AG04450 (cell line): ENCODE data around the gene KIAA1671. TPM values are rescaled to one million over a fixed set of nuclear protein-coding genes. Genes with fewer than 3 reads are reported as not detected.

ENCODE experiments used
- CTCF ChIA-PET: fragments of 300-600, 350-600 bp; formaldehyde crosslinking; extraction: SDS; loops from one replicate; lab custom pipeline; 2022; ENCODE audit warnings: antibody characterized with exemption, inconsistent platforms; lab: Charles Lee
- POLR2A ChIA-PET: fragments of 350-600 bp; formaldehyde crosslinking; extraction: SDS; loops from one replicate; lab custom pipeline; 2021; ENCODE audit warnings: antibody characterized with exemption, inconsistent platforms; lab: Yijun Ruan, JAX
- DNase-seq: peaks from one replicate; pipeline ENCODE4 v3.0.0-alpha.2; 2011; ENCODE audit warnings: low read depth, low spot score
- H3K27ac ChIP-seq: one replicate; pipeline ENCODE4 v1.5.1; 2012; ENCODE audit warnings: low read depth, low read length, control low read depth
- H3K27me3 ChIP-seq: one replicate; pipeline ENCODE4 v1.6.0; 2012; ENCODE audit warnings: low read length; ENCODE audit not compliant: control insufficient read depth, insufficient read depth
- H3K4me3 ChIP-seq: 2 replicates; pipeline ENCODE4 v1.5.1; 2011; ENCODE audit warnings: mild to moderate bottlenecking, low read depth, low read length, control low read depth
- H3K9me3 ChIP-seq: 2 replicates; pipeline ENCODE4 v1.5.1; 2012; ENCODE audit warnings: low read length; ENCODE audit not compliant: control insufficient read depth, insufficient read depth
- polyA plus RNA-seq: library from polyadenylated mRNA; depleted of rRNA; stranded (reverse); fragments of >200 nt; gene quantifications from 2 replicates; pipeline ENCODE4 v1.2.3, GENCODE V29; 2011
- TF ChIP-seq, protein P1 (sequence below): IDR thresholded peaks from 2 replicates; pipeline ENCODE4 v1.5.1; 2011; ENCODE audit warnings: low read depth, low read length, control low read depth, inconsistent platforms

The KIAA1671 gene
- polyA plus RNA-seq, 1 experiment: 0.02 TPM

DNA sequence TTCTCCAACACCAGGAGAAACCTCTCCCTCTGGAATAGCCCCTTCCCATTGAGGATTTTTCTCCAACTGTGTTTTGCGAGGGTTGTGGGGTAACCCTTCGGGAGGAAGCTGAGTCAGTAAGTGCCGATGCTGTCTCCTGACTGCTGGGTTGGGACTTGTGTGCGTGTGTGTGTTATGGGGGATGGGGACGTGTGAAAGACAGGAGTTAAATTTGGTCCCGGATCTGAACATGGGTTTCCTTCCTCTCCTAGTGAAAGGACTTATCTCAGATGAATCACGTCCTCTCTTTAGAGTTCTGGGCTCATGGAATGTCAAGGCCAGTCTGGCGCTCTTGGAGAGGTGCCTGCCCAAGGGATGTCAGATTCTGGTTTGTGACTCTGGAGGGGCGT, 33.3 kb downstream of the KIAA1671 start:
- POLR2A ChIA-PET: no interaction called here
- H3K27me3 ChIP-seq: no peaks in the 10 kb centered on the region
- no peak overlapping the region for H3K27ac ChIP-seq
- H3K9me3 ChIP-seq: no peaks in the 10 kb centered on the region; the same call in 1 of the 2 replicates
- no peak for DNase-seq
- TF ChIP-seq, protein P1, sequence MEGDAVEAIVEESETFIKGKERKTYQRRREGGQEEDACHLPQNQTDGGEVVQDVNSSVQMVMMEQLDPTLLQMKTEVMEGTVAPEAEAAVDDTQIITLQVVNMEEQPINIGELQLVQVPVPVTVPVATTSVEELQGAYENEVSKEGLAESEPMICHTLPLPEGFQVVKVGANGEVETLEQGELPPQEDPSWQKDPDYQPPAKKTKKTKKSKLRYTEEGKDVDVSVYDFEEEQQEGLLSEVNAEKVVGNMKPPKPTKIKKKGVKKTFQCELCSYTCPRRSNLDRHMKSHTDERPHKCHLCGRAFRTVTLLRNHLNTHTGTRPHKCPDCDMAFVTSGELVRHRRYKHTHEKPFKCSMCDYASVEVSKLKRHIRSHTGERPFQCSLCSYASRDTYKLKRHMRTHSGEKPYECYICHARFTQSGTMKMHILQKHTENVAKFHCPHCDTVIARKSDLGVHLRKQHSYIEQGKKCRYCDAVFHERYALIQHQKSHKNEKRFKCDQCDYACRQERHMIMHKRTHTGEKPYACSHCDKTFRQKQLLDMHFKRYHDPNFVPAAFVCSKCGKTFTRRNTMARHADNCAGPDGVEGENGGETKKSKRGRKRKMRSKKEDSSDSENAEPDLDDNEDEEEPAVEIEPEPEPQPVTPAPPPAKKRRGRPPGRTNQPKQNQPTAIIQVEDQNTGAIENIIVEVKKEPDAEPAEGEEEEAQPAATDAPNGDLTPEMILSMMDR: no peak
- CTCF ChIA-PET: no interaction called here
- H3K4me3 ChIP-seq: no peak overlapping the region

DNA sequence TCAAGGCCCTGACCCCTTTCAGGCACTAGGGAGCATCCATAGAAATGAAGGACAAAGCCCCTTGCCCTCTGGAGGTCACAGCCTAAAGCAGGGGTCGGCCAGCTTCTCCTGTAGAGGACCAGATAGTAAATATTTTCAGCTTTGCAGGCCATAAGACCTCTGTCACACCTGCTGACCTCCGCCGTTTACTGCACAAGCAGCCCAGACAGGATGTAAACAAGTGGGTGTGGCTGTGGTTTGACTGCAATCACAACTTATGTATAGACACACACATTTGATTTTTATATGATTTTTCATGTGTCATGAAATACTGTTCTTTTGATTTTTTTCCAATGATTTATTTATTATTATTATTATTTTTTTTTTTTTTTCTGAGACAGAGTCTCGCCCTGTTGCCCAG, 34.3 kb downstream of the KIAA1671 start:
- Histone ChIP-seq H3K9me3 (no peaks in the 10 kb centered on the region; the same call in 1 of the 2 replicates), H3K4me3 (no peak overlapping the region), H3K27ac (no peak overlapping the region), H3K27me3 (no peaks in the 10 kb centered on the region)
- POLR2A ChIA-PET: no interaction called here
- TF ChIP-seq, protein P1: no peak
- CTCF ChIA-PET: no interaction called here
- DNase-seq: no peak

DNA sequence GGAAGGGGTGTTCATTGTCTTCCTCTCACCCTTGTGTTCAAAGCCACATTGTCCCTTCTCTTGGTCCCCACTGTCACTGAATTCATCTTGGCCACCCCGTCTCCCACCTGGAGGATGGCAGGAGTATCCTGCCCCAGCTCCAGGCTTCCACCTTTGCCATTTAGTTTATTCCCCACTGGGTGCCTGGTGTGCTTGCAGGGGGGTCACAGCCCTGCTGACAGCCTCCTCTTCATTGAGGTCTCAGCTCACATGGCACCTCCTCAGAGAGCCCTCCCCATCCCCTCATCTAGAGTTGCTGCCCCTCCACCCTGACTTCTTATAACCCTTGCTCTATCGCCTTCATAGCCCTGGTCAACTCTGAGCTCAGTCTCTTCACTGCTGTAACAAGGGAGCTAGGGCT, 36.6 kb downstream of the KIAA1671 start:
- H3K4me3 ChIP-seq: no peak overlapping the region
- no peak for DNase-seq
- no peak overlapping the region for H3K27ac ChIP-seq
- no peaks in the 10 kb centered on the region; the same call in 1 of the 2 replicates for H3K9me3 ChIP-seq
- POLR2A ChIA-PET: no interaction called here
- CTCF ChIA-PET: no interaction called here
- TF ChIP-seq, protein P1: no peak
- no peaks in the 10 kb centered on the region for H3K27me3 ChIP-seq

DNA sequence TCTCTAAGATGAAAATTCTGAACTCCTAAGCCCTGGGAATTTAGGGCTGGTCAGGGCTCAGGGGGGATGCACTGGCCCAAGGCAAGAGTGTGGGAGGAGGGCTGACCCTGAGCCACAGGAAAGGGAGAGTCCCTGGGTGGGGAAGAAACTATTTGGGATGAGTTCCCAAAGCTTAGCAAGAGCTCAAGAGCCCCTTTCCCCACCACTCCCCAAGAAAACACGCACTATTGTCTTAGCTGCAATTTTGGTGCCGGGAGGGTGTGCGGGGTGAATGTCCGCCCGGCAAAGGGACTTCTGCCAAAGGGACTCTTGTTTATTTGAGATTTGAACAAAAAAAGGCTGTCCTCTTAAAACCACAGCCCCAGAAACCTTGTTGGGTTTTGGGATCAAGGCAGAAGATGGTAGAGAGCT, 37.0 kb downstream of the KIAA1671 start:
- H3K27ac ChIP-seq: no peak overlapping the region
- TF ChIP-seq, protein P1: no peak
- POLR2A ChIA-PET: no interaction called here
- H3K27me3 ChIP-seq: no peaks in the 10 kb centered on the region
- no peak for DNase-seq
- H3K4me3 ChIP-seq: no peak overlapping the region
- no peaks in the 10 kb centered on the region; the same call in 1 of the 2 replicates for H3K9me3 ChIP-seq
- CTCF ChIA-PET: no interaction called here

DNA sequence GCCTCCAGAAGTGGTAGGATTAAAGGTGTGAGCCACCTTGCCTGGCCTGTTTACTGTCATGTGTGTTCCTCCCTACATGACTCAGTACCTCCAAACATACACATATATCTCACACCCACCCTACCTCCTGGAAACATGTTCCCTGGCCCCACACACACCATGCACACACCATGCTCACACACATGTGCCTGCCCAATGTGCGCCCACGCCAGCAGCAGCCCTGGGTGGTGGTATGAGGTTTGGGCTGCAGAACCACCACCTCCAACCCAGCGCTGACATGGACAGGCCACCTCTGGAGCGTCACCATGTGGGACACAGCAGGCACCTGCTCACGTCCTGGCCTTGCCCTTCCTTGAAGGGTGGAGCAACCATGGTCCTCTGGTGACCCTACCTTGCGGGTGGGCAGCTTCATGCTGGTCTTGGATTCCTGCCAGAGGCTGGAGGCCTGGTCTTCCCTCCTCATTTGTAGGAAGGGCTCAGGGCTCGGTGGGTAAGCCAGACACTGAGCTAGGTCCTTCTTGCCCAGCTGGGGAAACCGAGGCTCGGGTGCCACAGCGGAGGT, 37.9 kb downstream of the KIAA1671 start:
- H3K27ac ChIP-seq: no peak overlapping the region
- no peak for DNase-seq
- ChIA-PET CTCF (no interaction called here), POLR2A (no interaction called here)
- no peaks in the 10 kb centered on the region; the same call in 1 of the 2 replicates for H3K9me3 ChIP-seq
- H3K27me3 ChIP-seq: no peaks in the 10 kb centered on the region
- TF ChIP-seq, protein P1: no peak
- H3K4me3 ChIP-seq: no peak overlapping the region
